ENCODE results near the gene RBBP6.

DNA sequence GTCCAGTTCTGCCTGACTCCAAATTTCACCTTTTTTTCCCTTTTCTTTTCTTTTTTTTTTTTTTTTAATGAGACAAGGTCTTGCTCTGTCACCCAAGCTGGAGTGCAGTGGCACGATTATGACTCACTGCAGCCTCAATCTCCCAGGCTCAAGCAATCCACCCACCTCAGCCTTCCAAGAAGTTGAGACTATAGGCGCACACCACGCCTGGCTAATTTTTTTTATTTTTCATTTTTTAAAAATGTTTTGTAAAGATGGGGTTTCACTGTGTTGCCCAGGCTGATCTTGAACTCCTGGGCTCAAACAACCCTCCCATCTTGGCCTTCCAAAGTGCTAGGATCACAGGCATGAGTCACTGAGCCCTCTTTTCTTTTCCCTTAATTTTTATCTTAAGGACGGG, 33.4 kb upstream of the RBBP6 start:
- TF ChIP-seq, protein P1, sequence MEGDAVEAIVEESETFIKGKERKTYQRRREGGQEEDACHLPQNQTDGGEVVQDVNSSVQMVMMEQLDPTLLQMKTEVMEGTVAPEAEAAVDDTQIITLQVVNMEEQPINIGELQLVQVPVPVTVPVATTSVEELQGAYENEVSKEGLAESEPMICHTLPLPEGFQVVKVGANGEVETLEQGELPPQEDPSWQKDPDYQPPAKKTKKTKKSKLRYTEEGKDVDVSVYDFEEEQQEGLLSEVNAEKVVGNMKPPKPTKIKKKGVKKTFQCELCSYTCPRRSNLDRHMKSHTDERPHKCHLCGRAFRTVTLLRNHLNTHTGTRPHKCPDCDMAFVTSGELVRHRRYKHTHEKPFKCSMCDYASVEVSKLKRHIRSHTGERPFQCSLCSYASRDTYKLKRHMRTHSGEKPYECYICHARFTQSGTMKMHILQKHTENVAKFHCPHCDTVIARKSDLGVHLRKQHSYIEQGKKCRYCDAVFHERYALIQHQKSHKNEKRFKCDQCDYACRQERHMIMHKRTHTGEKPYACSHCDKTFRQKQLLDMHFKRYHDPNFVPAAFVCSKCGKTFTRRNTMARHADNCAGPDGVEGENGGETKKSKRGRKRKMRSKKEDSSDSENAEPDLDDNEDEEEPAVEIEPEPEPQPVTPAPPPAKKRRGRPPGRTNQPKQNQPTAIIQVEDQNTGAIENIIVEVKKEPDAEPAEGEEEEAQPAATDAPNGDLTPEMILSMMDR (IDR thresholded peaks at IDR 0.05), result no peak
- TF ChIP-seq CHD4 (IDR thresholded peaks at IDR 0.05; ENCODE audit: borderline replicate concordance) (no peak), EP300 (IDR thresholded peaks at IDR 0.05) (no peak), KDM1A (IDR thresholded peaks at IDR 0.05; ENCODE audit: low read depth) (no peak), CBX2 (IDR thresholded peaks at IDR 0.05; ENCODE audit: borderline replicate concordance, low read depth) (no peak), FOSL2 (IDR thresholded peaks at IDR 0.05) (no peak), FOSL2 (CRISPR knock-in tag; IDR thresholded peaks at IDR 0.05) (no peak), ZNF302 (CRISPR knock-in tag; IDR thresholded peaks at IDR 0.05) (no peak), SMC3 (IDR thresholded peaks at IDR 0.05) (no peak), RFX5 (IDR thresholded peaks at IDR 0.05) (no peak), RNF2 (IDR thresholded peaks at IDR 0.05; ENCODE audit: borderline replicate concordance, low read depth) (no peak), POLR2A (IDR thresholded peaks at IDR 0.05; ENCODE audit: low read length) (no peak), BHLHE40 (IDR thresholded peaks at IDR 0.05; ENCODE audit: low read depth, low read length) (no peak)
- TF ChIP-seq, protein P2, sequence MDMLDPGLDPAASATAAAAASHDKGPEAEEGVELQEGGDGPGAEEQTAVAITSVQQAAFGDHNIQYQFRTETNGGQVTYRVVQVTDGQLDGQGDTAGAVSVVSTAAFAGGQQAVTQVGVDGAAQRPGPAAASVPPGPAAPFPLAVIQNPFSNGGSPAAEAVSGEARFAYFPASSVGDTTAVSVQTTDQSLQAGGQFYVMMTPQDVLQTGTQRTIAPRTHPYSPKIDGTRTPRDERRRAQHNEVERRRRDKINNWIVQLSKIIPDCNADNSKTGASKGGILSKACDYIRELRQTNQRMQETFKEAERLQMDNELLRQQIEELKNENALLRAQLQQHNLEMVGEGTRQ (IDR thresholded peaks at IDR 0.05), result no peak
- TF ChIP-seq, protein P3, sequence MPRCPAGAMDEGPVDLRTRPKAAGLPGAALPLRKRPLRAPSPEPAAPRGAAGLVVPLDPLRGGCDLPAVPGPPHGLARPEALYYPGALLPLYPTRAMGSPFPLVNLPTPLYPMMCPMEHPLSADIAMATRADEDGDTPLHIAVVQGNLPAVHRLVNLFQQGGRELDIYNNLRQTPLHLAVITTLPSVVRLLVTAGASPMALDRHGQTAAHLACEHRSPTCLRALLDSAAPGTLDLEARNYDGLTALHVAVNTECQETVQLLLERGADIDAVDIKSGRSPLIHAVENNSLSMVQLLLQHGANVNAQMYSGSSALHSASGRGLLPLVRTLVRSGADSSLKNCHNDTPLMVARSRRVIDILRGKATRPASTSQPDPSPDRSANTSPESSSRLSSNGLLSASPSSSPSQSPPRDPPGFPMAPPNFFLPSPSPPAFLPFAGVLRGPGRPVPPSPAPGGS (IDR thresholded peaks at IDR 0.05), result no peak

Data from A549 (cell line).